Fibroblast of lung (primary cell): Measurements from ENCODE around the gene KCNJ9. TPM values are rescaled to one million over a fixed set of nuclear protein-coding genes. Genes with fewer than 3 reads are reported as not detected.
A peak's percentile ranks its signal among the peaks of the same experiment; 100 is the strongest.

ENCODE experiments used
- DNase-seq, 2 donors: peaks; one replicate each; pipeline versions ENCODE4 v3.0.0 to v3.0.0-alpha.2; 2010; ENCODE audit warnings: low read depth in 2 of 2
- H2AFZ ChIP-seq: 2 replicates; pipeline ENCODE4 v1.5.1; 2012; ENCODE audit warnings: low read length, control low read depth, inconsistent platforms
- H3K27ac ChIP-seq: 2 replicates; pipeline ENCODE4 v1.5.1; 2011; ENCODE audit warnings: low read length, control low read depth; ENCODE audit not compliant: insufficient read depth
- H3K27me3 ChIP-seq: 2 replicates; pipeline ENCODE4 v1.5.1; 2011; ENCODE audit warnings: mild to moderate bottlenecking, low read length; ENCODE audit not compliant: control insufficient read depth, insufficient read depth
- H3K36me3 ChIP-seq: 2 replicates; pipeline ENCODE4 v1.5.1; 2011; ENCODE audit warnings: low read length; ENCODE audit not compliant: control insufficient read depth, insufficient read depth
- H3K4me1 ChIP-seq: 2 replicates; pipeline ENCODE4 v1.5.1; 2011; ENCODE audit warnings: low read length; ENCODE audit not compliant: control insufficient read depth, insufficient read depth; ENCODE audit errors: extremely low read depth
- H3K4me2 ChIP-seq: 2 replicates; pipeline ENCODE4 v1.5.1; 2011; ENCODE audit warnings: low read length, control low read depth; ENCODE audit not compliant: insufficient read depth; ENCODE audit errors: extremely low read depth
- H3K4me3 ChIP-seq, 4 experiments: fragments of 200-600 bp in 1 of 4; sonication (generic) in 1 of 4; replicated peaks in 1 of 4; 2 replicates each; pipeline ENCODE4 v1.5.1; 2011 to 2016; ENCODE audit warnings: low read length in 4 of 4, low read depth in 3 of 4, mild to moderate bottlenecking in 3 of 4, control low read depth in 2 of 4, inconsistent platforms in 1 of 4, mixed read lengths in 1 of 4; ENCODE audit not compliant: insufficient read depth in 1 of 4; ENCODE audit errors: control extremely low read depth in 1 of 4
- H3K79me2 ChIP-seq: 2 replicates; pipeline ENCODE4 v1.5.1; 2012; ENCODE audit warnings: mild to moderate bottlenecking, low read length, inconsistent platforms; ENCODE audit not compliant: control insufficient read depth, insufficient read depth
- H3K9ac ChIP-seq: 2 replicates; pipeline ENCODE4 v1.5.1; 2011; ENCODE audit warnings: mild to moderate bottlenecking, low read length, control low read depth; ENCODE audit not compliant: insufficient read depth
- H3K9me3 ChIP-seq: 2 replicates; pipeline ENCODE4 v1.5.1; 2012; ENCODE audit warnings: low read depth, low read length; ENCODE audit not compliant: control insufficient read depth, insufficient read depth
- H4K20me1 ChIP-seq: 2 replicates; pipeline ENCODE4 v1.5.1; 2011; ENCODE audit warnings: low read length; ENCODE audit not compliant: control insufficient read depth, insufficient read depth; ENCODE audit errors: extremely low read depth
- EZH2 ChIP-seq: IDR thresholded peaks from 2 replicates; pipeline ENCODE4 v1.5.1; 2012; ENCODE audit warnings: low read length, control low read depth, mild to moderate bottlenecking; ENCODE audit errors: missing control alignments
- polyA plus RNA-seq, 2 donors: library from polyadenylated mRNA; depleted of rRNA in 1 of 2; stranded (reverse) in 1 of 2; unstranded in 1 of 2; fragments of >200 nt; gene quantifications; 2 replicates each; pipeline ENCODE4 v1.2.1, GENCODE V29; 2011 to 2012; ENCODE audit warnings: missing spikeins in 1 of 2
- total RNA-seq: library from RNA; depleted of rRNA; stranded (reverse); fragments of >200 nt; gene quantifications from 2 replicates; pipeline ENCODE4 v1.2.1, GENCODE V29; 2014
- TF ChIP-seq, protein P1 (sequence below), 2 donors: IDR thresholded peaks in 1 of 2; conservative IDR thresholded peaks in 1 of 2; 1 replicate in 1 of 2; 2 replicates in 1 of 2; pipeline ENCODE4 v1.5.1; 2011 to 2012; ENCODE audit warnings: low read length in 2 of 2, control low read depth in 1 of 2, inconsistent platforms in 1 of 2, low read depth in 1 of 2, mild to moderate bottlenecking in 1 of 2

The KCNJ9 gene
- total and polyA plus RNA-seq, 2 donors (not counting 1 experiment from before 2014, with no cell fraction given), result under 0.01 TPM; not detected in 1

DNA sequence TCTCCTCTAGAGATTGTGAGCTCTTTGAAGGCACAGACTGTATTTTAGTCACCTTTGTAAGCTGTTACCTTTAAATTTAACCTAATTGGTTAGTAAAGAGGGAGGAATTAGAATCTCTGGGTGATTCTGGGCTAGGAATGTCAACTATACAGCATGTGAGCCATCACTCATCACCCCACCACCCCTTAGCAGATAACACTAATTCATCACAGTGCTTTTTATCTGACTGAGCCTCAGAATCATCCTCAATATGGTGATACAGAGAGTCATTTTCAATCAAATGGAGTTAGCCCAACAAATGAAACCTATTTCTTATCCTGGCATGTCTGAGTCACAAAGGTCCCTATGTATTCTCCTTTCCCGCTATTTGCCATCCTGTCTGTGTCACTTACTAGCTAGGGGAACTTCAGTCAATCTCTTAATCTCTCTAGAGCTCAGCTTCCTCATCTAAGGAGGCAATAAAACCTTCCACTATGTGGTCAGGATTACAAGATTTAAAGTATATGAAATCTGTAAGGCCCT lies 24.6 kb upstream of the KCNJ9 start:
- no peak overlapping the region for H2AFZ ChIP-seq
- H3K27ac ChIP-seq, result no peak overlapping the region
- H3K9me3 ChIP-seq, result no peaks in the 10 kb centered on the region
- H3K36me3 ChIP-seq, result no peaks in the 10 kb centered on the region
- H3K27me3 ChIP-seq, result peaks cover 33% of the 10 kb centered on the region
- H3K4me2 ChIP-seq, result no peak overlapping the region
- DNase-seq, result no peak
- H3K4me3 ChIP-seq, result no peak overlapping the region
- H3K4me1 ChIP-seq, result no peaks in the 10 kb centered on the region
- no peak overlapping the region for H3K9ac ChIP-seq
- H4K20me1 ChIP-seq, result no peaks in the 10 kb centered on the region
- H3K79me2 ChIP-seq, result no peaks in the 10 kb centered on the region
- TF ChIP-seq, protein P1, sequence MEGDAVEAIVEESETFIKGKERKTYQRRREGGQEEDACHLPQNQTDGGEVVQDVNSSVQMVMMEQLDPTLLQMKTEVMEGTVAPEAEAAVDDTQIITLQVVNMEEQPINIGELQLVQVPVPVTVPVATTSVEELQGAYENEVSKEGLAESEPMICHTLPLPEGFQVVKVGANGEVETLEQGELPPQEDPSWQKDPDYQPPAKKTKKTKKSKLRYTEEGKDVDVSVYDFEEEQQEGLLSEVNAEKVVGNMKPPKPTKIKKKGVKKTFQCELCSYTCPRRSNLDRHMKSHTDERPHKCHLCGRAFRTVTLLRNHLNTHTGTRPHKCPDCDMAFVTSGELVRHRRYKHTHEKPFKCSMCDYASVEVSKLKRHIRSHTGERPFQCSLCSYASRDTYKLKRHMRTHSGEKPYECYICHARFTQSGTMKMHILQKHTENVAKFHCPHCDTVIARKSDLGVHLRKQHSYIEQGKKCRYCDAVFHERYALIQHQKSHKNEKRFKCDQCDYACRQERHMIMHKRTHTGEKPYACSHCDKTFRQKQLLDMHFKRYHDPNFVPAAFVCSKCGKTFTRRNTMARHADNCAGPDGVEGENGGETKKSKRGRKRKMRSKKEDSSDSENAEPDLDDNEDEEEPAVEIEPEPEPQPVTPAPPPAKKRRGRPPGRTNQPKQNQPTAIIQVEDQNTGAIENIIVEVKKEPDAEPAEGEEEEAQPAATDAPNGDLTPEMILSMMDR (conservative IDR thresholded peaks at IDR 0.05 in 1 of 2, IDR thresholded peaks at IDR 0.05 in 1 of 2; ENCODE audit: low read depth in 1 of 2, low read length in 2 of 2), result no peak
- TF ChIP-seq EZH2, result no peak

DNA sequence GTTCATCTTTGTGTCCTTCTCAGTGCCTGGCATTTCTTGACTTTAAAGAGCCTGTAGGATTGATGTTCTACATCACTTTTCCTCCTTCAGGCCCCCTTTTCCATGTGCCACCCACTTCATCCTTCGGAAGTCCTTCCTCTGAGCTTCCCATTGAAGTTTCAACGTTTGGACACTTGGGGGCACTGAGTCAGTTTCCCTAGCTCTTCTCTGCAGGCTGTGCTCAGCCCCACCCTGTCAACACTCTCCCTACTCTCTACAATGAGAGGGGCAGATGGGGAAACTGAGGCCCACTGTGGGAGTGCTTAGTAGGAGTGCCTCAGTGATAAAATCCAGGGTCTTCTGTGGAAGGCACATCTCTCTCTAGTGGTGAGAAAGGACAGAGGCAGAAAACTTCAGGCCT lies 23.3 kb upstream of the KCNJ9 start:
- no peak overlapping the region for H3K4me2 ChIP-seq
- no peak overlapping the region for H3K27ac ChIP-seq
- no peak overlapping the region for H2AFZ ChIP-seq
- H3K79me2 ChIP-seq, result no peaks in the 10 kb centered on the region
- no peaks in the 10 kb centered on the region for H3K36me3 ChIP-seq
- peaks cover 30% of the 10 kb centered on the region for H3K27me3 ChIP-seq
- peak in 1 of 2 donors; percentile 6 for DNase-seq
- H4K20me1 ChIP-seq, result no peaks in the 10 kb centered on the region
- TF ChIP-seq EZH2, result no peak
- TF ChIP-seq, protein P1 (conservative IDR thresholded peaks at IDR 0.05 in 1 of 2, IDR thresholded peaks at IDR 0.05 in 1 of 2; ENCODE audit: low read depth in 1 of 2, low read length in 2 of 2), result peak; percentile 24 to 35
- no peak overlapping the region for H3K9ac ChIP-seq
- H3K4me1 ChIP-seq, result no peaks in the 10 kb centered on the region
- no peak overlapping the region for H3K4me3 ChIP-seq
- H3K9me3 ChIP-seq, result no peaks in the 10 kb centered on the region

GRCh38 chr1:160061369-160062229 lies 19.7 kb upstream of the KCNJ9 start:
- no peak overlapping the region for H2AFZ ChIP-seq
- no peak for DNase-seq

More at GRCh38 chr1:160061369-160062229, 19.7 kb upstream of the KCNJ9 start:
- no peaks in the 10 kb centered on the region for H4K20me1 ChIP-seq
- TF ChIP-seq, protein P1 (conservative IDR thresholded peaks at IDR 0.05 in 1 of 2, IDR thresholded peaks at IDR 0.05 in 1 of 2; ENCODE audit: low read depth in 1 of 2, low read length in 2 of 2), result no peak
- TF ChIP-seq EZH2, result no peak
- peaks cover 22% of the 10 kb centered on the region for H3K27me3 ChIP-seq
- no peak overlapping the region for H3K4me2 ChIP-seq
- no peaks in the 10 kb centered on the region for H3K79me2 ChIP-seq
- no peak overlapping the region for H3K9ac ChIP-seq
- no peak overlapping the region for H3K27ac ChIP-seq
- no peaks in the 10 kb centered on the region for H3K4me1 ChIP-seq
- no peaks in the 10 kb centered on the region for H3K9me3 ChIP-seq
- no peak overlapping the region for H3K4me3 ChIP-seq
- no peaks in the 10 kb centered on the region for H3K36me3 ChIP-seq
